Neural cell (in vitro differentiated cells): ENCODE data around the gene MDM4.

Source experiments
- CTCF ChIP-seq: fragments of 450-650 bp; IDR thresholded peaks from 2 replicates; pipeline ENCODE4 v1.5.1; 2014; ENCODE audit warnings: antibody characterized with exemption, mild to moderate bottlenecking, moderate library complexity; ENCODE audit not compliant: poor library complexity, severe bottlenecking
- EZH2 ChIP-seq: fragments of 200-600, 300-800 bp; shearing (Covaris generic), sonication (generic); IDR thresholded peaks from 2 replicates; pipeline ENCODE4 v1.6.1; 2014; ENCODE audit warnings: antibody characterized with exemption, low read length, borderline replicate concordance, mild to moderate bottlenecking; ENCODE audit not compliant: insufficient read depth, poor library complexity, severe bottlenecking
- MXI1 ChIP-seq: fragments of 450-650 bp; conservative IDR thresholded peaks from 2 replicates; pipeline ENCODE4 v1.6.1; 2014; ENCODE audit warnings: antibody characterized with exemption, mild to moderate bottlenecking; ENCODE audit not compliant: poor library complexity, severe bottlenecking
- POLR2AphosphoS5 ChIP-seq: IDR thresholded peaks from 2 replicates; pipeline ENCODE4 v1.6.1; 2012
- REST ChIP-seq: IDR thresholded peaks from 2 replicates; pipeline ENCODE4 v1.6.1; 2012; ENCODE audit warnings: borderline replicate concordance

DNA sequence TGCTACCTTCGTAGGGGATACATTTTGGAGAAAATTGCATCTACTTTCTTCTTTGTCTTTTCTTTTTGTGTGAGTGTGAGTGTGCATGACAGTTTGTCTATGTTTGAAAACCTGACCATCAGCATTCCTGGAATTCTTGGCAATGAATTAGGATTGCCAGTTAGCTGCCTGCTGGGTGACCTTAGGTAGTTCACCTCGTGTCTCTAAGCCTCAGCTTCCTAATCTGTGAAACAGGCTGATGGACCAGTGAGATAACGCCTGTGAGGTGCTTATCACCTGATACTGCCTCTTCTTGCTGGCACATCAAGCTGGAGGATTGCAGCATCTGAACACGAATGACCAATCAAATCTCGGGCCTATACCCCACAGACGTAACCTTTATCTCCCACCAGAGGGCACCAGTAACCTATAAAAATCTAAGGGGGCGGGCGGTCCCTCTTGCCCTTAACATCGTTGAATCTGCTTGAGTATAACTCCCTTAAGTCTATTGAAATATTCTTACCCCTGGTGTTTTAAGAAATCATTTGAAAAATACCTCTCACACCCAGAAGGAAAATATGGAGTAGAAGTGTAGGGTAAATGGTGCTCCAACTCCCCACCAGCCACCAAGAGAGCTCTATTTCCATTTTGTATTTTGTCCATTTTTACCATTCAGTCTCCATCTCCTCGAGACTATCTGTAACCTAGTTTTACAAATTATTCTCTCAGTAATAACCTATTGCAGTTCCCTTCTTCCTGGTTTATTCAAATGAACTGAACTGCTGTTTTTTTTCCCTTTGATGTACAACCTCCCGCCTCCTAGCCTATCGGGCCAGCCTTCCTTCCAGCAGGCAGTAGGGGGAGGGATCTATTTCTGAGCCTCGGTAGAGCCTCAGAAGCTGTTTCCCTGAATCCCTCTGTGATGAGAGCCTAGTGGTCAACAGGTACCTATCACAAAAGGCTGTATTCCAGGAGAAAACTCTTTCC, 49.7 kb downstream of the MDM4 start:
- TF ChIP-seq CTCF (peak; percentile 96), EZH2 (no peak), REST (no peak), POLR2AphosphoS5 (no peak), MXI1 (no peak)
